OCI-LY7 (cell line): ENCODE results near the gene SEMA3E. TPM values are rescaled to one million over a fixed set of nuclear protein-coding genes. Genes with fewer than 3 reads are reported as not detected.

ENCODE experiments used
- Bru-seq: library from RNA; stranded (reverse); fragments of 400-500 nt; gene quantifications from one replicate; lab custom pipeline; 2021; lab: Mats Ljungman, UMichigan
- BruChase-seq, 2 experiments: library from RNA; stranded (reverse); fragments of 400-500 nt; gene quantifications; one replicate each; lab custom pipeline; 2021; lab: Mats Ljungman, UMichigan
- BruUV-seq: library from RNA; stranded (reverse); fragments of 400-500 nt; replicated peaks from 2 replicates; lab custom pipeline; 2021; lab: Mats Ljungman, UMichigan
- CTCF ChIA-PET: fragments of 300-600 bp; sonication (Branson Sonifier 250); formaldehyde crosslinking; loops from one replicate; lab custom pipeline; 2022; ENCODE audit warnings: antibody characterized with exemption; ENCODE audit not compliant: unreplicated experiment; lab: Charles Lee
- POLR2A ChIA-PET: fragments of 300-600 bp; sonication (Branson Sonifier 250); formaldehyde crosslinking; loops from one replicate; lab custom pipeline; 2022; ENCODE audit warnings: antibody characterized with exemption; lab: Charles Lee
- DNase-seq: peaks from one replicate; pipeline ENCODE4 v3.0.0-alpha.2; 2015; ENCODE audit warnings: low spot score
- H2AFZ ChIP-seq: fragments of 200-600 bp; sonication (generic), shearing (Covaris generic); 2 replicates; pipeline ENCODE4 v1.6.1; 2014; ENCODE audit warnings: mild to moderate bottlenecking, antibody characterized with exemption, low read length, moderate library complexity
- H3K27ac ChIP-seq: fragments of 200-600 bp; sonication (generic); 2 replicates; pipeline ENCODE4 v1.5.1; 2014; ENCODE audit warnings: mixed run types, low read depth, mild to moderate bottlenecking, moderate library complexity, low read length, inconsistent platforms; ENCODE audit not compliant: poor library complexity, severe bottlenecking
- H3K36me3 ChIP-seq: fragments of 200-600 bp; sonication (generic); 2 replicates; pipeline ENCODE4 v1.6.1; 2014; ENCODE audit warnings: mild to moderate bottlenecking, antibody characterized with exemption, low read length, moderate library complexity, mixed read lengths; ENCODE audit not compliant: insufficient read depth
- H3K4me1 ChIP-seq: fragments of 200-600 bp; sonication (generic); 2 replicates; pipeline ENCODE4 v1.5.1; 2014; ENCODE audit warnings: mild to moderate bottlenecking, low read length; ENCODE audit not compliant: insufficient read depth, poor library complexity, severe bottlenecking
- H3K4me2 ChIP-seq: fragments of 200-600 bp; sonication (generic); 2 replicates; pipeline ENCODE4 v1.6.1; 2014; ENCODE audit warnings: mild to moderate bottlenecking, low read length
- H3K4me3 ChIP-seq: fragments of 200-600 bp; sonication (generic); 2 replicates; pipeline ENCODE4 v1.5.1; 2014; ENCODE audit warnings: mild to moderate bottlenecking, low read depth, low read length; ENCODE audit not compliant: poor library complexity, severe bottlenecking
- H3K79me2 ChIP-seq: fragments of 200-600 bp; sonication (generic); 2 replicates; pipeline ENCODE4 v1.6.1; 2016; ENCODE audit warnings: low read depth, mild to moderate bottlenecking, low read length, moderate library complexity, mixed read lengths; ENCODE audit not compliant: insufficient read depth
- H3K9me2 ChIP-seq: fragments of 200-600 bp; sonication (generic); 2 replicates; pipeline ENCODE4 v1.6.1; 2016; ENCODE audit warnings: mild to moderate bottlenecking, low read length, mixed read lengths; ENCODE audit not compliant: insufficient read depth
- H3K9me3 ChIP-seq: fragments of 200-600 bp; sonication (generic); 2 replicates; pipeline ENCODE4 v1.6.1; 2014; ENCODE audit warnings: mild to moderate bottlenecking, mixed run types, low read length, mixed read lengths
- H4K20me1 ChIP-seq: fragments of 200-600 bp; sonication (generic); 2 replicates; pipeline ENCODE4 v1.6.1; 2014; ENCODE audit warnings: mild to moderate bottlenecking, antibody characterized with exemption, low read length, moderate library complexity, mixed read lengths; ENCODE audit not compliant: insufficient read depth
- EZH2phosphoT487 ChIP-seq: fragments of 200-600 bp; sonication (generic); IDR thresholded peaks from 2 replicates; pipeline ENCODE4 v1.6.1; 2018; ENCODE audit warnings: low read depth, borderline replicate concordance, mild to moderate bottlenecking, mixed run types, antibody characterized with exemption, low read length, moderate library complexity, mixed read lengths
- intact Hi-C: fragments of 100-400 bp; cut with micrococcal nuclease; formaldehyde crosslinking; loops from one replicate; pipeline ENCODE4 v1.10.0; 2022; ENCODE audit not compliant: unreplicated experiment
- long read RNA-seq: library from polyadenylated mRNA; stranded (forward); transcript quantifications from one replicate; pipeline ENCODE4 v2.0.0, GENCODE V29; 2022
- total RNA-seq, 2 experiments: library from RNA; depleted of rRNA in 1 of 2; stranded (reverse); fragments of >200 nt in 1 of 2; shearing (Covaris generic) in 1 of 2; gene quantifications; 2 replicates each; pipeline ENCODE4 v1.2.3, GENCODE V29; 2014 to 2022
- TF ChIP-seq, protein P1 (sequence below): fragments of 200-600 bp; sonication (generic); conservative IDR thresholded peaks from 2 replicates; pipeline ENCODE4 v1.5.1; 2014; ENCODE audit warnings: mild to moderate bottlenecking, antibody characterized with exemption, low read length, moderate library complexity, mixed read lengths

The SEMA3E gene
- total RNA-seq (2014; rRNA removed; shearing (Covaris generic)) = 0.06 TPM in 1 of 2 replicates, not detected in the other
- not detected in 2 replicates for total RNA-seq (2022)
- Bru-seq, nascent RNA = percentile 1 among the genes with signal in this experiment
- BruChase-seq, experiment 1, labeled RNA remaining after a 6-hour chase = not detected
- percentile 0 among the genes with signal in this experiment for BruChase-seq, experiment 2, labeled RNA remaining after a 2-hour chase
- long read RNA-seq = 0 reads

DNA sequence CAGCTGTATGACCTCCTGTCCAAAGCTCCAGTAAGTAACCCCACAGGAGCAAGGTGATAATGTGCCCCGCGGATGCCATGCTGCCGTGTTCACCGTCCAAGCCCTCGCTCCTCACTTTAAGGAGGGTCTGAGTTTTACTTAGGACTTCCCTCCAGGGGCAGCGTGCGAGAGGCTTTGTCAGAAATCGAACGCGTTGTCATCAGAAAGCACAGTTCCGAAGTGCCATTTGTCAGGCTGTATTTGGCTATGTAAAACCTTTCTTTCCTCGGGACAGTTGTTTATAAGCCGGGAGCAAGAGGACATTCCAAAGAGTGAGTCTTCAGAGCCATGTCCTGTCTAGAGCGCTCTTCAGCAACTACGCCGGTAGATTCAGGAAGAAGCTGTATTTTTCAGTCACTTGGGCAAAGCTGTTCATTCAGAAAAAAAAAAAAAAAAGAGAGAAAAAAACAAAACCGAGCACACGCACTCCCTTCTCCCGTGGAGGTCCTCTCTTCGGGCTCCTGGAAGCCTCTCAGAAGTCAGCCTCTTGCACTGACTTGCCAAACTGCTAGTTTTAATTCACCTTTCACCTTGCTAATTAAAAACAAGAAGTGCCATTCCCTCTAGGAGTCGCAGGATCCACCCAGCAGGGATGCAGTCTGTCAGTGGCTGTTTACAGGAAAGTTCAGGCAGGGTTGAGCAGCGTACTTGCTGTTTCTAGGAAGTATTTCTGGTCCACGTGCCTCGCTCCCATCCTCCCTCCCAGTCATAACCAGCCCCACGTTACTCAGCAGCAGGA, at the start of gene SEMA3E:
TSS of gene SEMA3E (minus strand) at position 676 of the 778 bp plus-strand sequence.
- Histone ChIP-seq H3K4me3 (no peak within 1 kb of the TSS), H3K27ac (no peak within 1 kb of the TSS), H3K9me3 (no peaks in the 10 kb centered on the region), H3K79me2 (no peaks in the 10 kb centered on the region), H3K4me1 (no peaks in the 10 kb centered on the region), H3K9me2 (no peaks in the 10 kb centered on the region), H3K4me2 (no peak within 1 kb of the TSS), H3K36me3 (no peaks in the 10 kb centered on the region), H2AFZ (no peak within 1 kb of the TSS), H4K20me1 (no peaks in the 10 kb centered on the region)
- intact Hi-C loops = no loop called here
- no peak for DNase-seq
- no TSS peak for BruUV-seq
- ChIA-PET CTCF (no interaction called here), POLR2A (interaction anchor here (0.6 kb wide), 1 partner anchor 47 kb away, joined by 4 read pairs; no protein-coding TSS in a partner anchor)
- TF ChIP-seq, protein P1, sequence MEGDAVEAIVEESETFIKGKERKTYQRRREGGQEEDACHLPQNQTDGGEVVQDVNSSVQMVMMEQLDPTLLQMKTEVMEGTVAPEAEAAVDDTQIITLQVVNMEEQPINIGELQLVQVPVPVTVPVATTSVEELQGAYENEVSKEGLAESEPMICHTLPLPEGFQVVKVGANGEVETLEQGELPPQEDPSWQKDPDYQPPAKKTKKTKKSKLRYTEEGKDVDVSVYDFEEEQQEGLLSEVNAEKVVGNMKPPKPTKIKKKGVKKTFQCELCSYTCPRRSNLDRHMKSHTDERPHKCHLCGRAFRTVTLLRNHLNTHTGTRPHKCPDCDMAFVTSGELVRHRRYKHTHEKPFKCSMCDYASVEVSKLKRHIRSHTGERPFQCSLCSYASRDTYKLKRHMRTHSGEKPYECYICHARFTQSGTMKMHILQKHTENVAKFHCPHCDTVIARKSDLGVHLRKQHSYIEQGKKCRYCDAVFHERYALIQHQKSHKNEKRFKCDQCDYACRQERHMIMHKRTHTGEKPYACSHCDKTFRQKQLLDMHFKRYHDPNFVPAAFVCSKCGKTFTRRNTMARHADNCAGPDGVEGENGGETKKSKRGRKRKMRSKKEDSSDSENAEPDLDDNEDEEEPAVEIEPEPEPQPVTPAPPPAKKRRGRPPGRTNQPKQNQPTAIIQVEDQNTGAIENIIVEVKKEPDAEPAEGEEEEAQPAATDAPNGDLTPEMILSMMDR = no peak
- TF ChIP-seq EZH2phosphoT487 = no peak

DNA sequence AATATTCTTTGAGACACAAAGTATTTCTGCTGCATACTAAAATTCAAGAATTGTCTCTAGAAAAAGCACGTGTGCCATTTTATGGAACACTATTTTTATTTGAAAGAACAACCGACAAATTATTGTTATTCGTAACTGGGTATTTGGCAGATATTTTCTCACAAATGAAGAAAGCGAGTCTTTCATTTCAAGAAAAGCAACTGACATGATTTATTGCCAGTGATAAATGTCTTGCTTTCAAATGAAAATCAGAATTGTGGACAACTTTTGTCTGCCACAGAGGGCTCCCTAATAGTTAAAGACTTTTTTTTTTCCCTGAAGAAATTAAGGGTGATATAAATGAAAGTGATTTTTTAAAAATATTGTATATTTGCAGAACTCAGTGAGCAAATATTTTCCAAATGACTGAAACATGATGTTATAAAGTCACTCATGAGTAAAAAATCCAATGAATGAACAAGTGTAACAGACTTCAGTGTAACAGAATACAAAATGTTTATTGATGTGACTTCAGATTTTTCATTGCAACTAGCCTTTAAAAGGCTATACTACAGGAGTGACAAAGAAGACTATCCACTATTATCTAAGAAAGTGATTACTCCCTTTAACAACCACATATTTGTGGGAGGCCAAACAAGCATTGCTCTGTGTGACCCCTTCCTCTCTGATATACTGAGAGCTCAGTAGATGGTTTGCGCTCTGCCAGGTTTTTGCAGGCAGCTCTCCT, 49.0 kb upstream of the SEMA3E start:
- Histone ChIP-seq H3K9me2 (no peaks in the 10 kb centered on the region), H3K27ac (no peak overlapping the region), H4K20me1 (no peaks in the 10 kb centered on the region), H3K4me3 (no peak overlapping the region), H3K79me2 (no peaks in the 10 kb centered on the region), H3K9me3 (no peaks in the 10 kb centered on the region), H3K4me2 (no peak overlapping the region), H3K4me1 (no peaks in the 10 kb centered on the region), H2AFZ (no peak overlapping the region), H3K36me3 (no peaks in the 10 kb centered on the region)
- BruUV-seq = no TSS peak
- no peak for DNase-seq
- POLR2A ChIA-PET = no interaction called here
- TF ChIP-seq, protein P1 = no peak
- intact Hi-C loops = no loop called here
- CTCF ChIA-PET = no interaction called here
